Stimulated activated CD8-positive, alpha-beta memory T cell treated with anti-CD3 and anti-CD28 coated beads, Interleukin-7, amount 100 ng/mL, for 1 hour (primary cell): ENCODE results near the gene ZNF648.
"Not testable (repeated sequence)": the region's sequence is repeated elsewhere in the genome, so short reads cannot be mapped to it uniquely, and the experiment has no call there.

Source experiments
- DNase-seq, 2 donors: peaks; one replicate each; pipeline ENCODE4 v3.0.0-alpha.2; 2020; ENCODE audit warnings: low read depth in 2 of 2

ZNF648 gene

GRCh38 chr1:182071924-182072323 lies 10.4 kb upstream of the ZNF648 start:
- DNase-seq, result no peak

- DNase-seq, result no peak
These were observed 7.5 kb upstream of the ZNF648 start for GRCh38 chr1:182069028-182069466.

- no peak for DNase-seq
These were observed 5.4 kb upstream of the ZNF648 start for GRCh38 chr1:182066934-182067333.

- no peak for DNase-seq
These were observed 3.8 kb upstream of the ZNF648 start for GRCh38 chr1:182065126-182065845.

GRCh38 chr1:182064611-182065010 lies 3.1 kb upstream of the ZNF648 start:
- DNase-seq, result no peak

GRCh38 chr1:182062223-182062622 lies 711 bp upstream of the ZNF648 start:
- DNase-seq, result no peak

GRCh38 chr1:182060877-182061276 lies 635 bp downstream of the ZNF648 start:
- DNase-seq, result no peak

GRCh38 chr1:182059936-182060335 lies 1.6 kb downstream of the ZNF648 start:
- no peak for DNase-seq

GRCh38 chr1:182056601-182057366 lies 4.7 kb downstream of the ZNF648 start:
- DNase-seq, result no peak

GRCh38 chr1:182054698-182055326 lies 6.7 kb downstream of the ZNF648 start:
- peak in 1 of 2 donors; percentile 34 for DNase-seq

GRCh38 chr1:182052355-182052754 lies 9.2 kb downstream of the ZNF648 start:
- DNase-seq, result no peak

- no peak for DNase-seq
These were observed 9.6 kb downstream of the ZNF648 start for GRCh38 chr1:182051938-182052337.

- DNase-seq, result no peak
These were observed 10.7 kb downstream of the ZNF648 start for GRCh38 chr1:182050481-182051448.

- no peak for DNase-seq
These were observed 12.9 kb downstream of the ZNF648 start for GRCh38 chr1:182048562-182048961.

- DNase-seq, result no peak
These were observed 14.7 kb downstream of the ZNF648 start for GRCh38 chr1:182046763-182047162.

- DNase-seq, result not testable (repeated sequence)
These were observed 16.0 kb downstream of the ZNF648 start for GRCh38 chr1:182045481-182045880.

GRCh38 chr1:182041615-182042014 lies 19.9 kb downstream of the ZNF648 start:
- no peak for DNase-seq

GRCh38 chr1:182038220-182038619 lies 23.3 kb downstream of the ZNF648 start:
- DNase-seq, result no peak

- no peak for DNase-seq
These were observed 26.3 kb downstream of the ZNF648 start for GRCh38 chr1:182035097-182035770.

GRCh38 chr1:182032251-182032650 lies 29.3 kb downstream of the ZNF648 start:
- DNase-seq, result no peak
